SK-N-SH treated with all-trans-retinoic acid at 6 μM for 48 hours (cell line): ENCODE data around the gene LRP8.

ENCODE experiments used
- ARNTL ChIP-seq: fragments of 450-650 bp; formaldehyde crosslinking; IDR thresholded peaks from 2 replicates; pipeline ENCODE4 v1.5.0; 2020; ENCODE audit warnings: low read depth, mild to moderate bottlenecking, moderate library complexity, borderline replicate concordance
- GLIS3 ChIP-seq: fragments of 250-450 bp; sonication (Bioruptor Pico); IDR thresholded peaks from 2 replicates; pipeline ENCODE4 v1.5.0; 2020; ENCODE audit warnings: mild to moderate bottlenecking, moderate library complexity
- ISL1 ChIP-seq: fragments of 250-450 bp; sonication (Bioruptor Pico); IDR thresholded peaks from 2 replicates; pipeline ENCODE4 v2.1.2; 2022; ENCODE audit warnings: mild to moderate bottlenecking, moderate library complexity
- PPARA ChIP-seq: fragments of 250-450 bp; sonication (Bioruptor Pico); IDR thresholded peaks from 2 replicates; pipeline ENCODE4 v1.5.0; 2020; ENCODE audit warnings: mild to moderate bottlenecking, borderline replicate concordance
- RARB ChIP-seq: fragments of 250-450 bp; sonication (Bioruptor Pico); IDR thresholded peaks from 2 replicates; pipeline ENCODE4 v1.8.0; 2021; ENCODE audit warnings: mild to moderate bottlenecking, moderate library complexity
- TSHZ2 ChIP-seq: fragments of 250-450 bp; sonication (Bioruptor Pico); IDR thresholded peaks from 2 replicates; pipeline ENCODE4 v1.5.0; 2020; ENCODE audit warnings: mild to moderate bottlenecking, moderate library complexity
- ZC3H10 ChIP-seq: fragments of 250-450 bp; sonication (Bioruptor Pico); IDR thresholded peaks from 2 replicates; pipeline ENCODE4 v1.5.1; 2021; ENCODE audit warnings: mild to moderate bottlenecking, moderate library complexity
- ZFP3 ChIP-seq: fragments of 250-450 bp; sonication (Bioruptor Pico); IDR thresholded peaks from 2 replicates; pipeline ENCODE4 v1.5.0; 2020; ENCODE audit warnings: mild to moderate bottlenecking, moderate library complexity
- ZFP30 ChIP-seq: fragments of 450-650 bp; formaldehyde crosslinking; IDR thresholded peaks from 2 replicates; pipeline ENCODE4 v1.5.0; 2022; ENCODE audit warnings: mild to moderate bottlenecking, moderate library complexity
- TF ChIP-seq, protein P1 (sequence below): fragments of 250-450 bp; sonication (Bioruptor Pico); IDR thresholded peaks from 2 replicates; pipeline ENCODE4 v1.8.0; 2020; ENCODE audit warnings: mild to moderate bottlenecking, moderate library complexity, borderline replicate concordance

- TF ChIP-seq GLIS3 (CRISPR knock-in tag) (no peak), TSHZ2 (CRISPR knock-in tag) (no peak), ZFP30 (CRISPR knock-in tag) (no peak), RARB (no peak), PPARA (CRISPR knock-in tag) (no peak), ISL1 (CRISPR knock-in tag) (no peak), ZC3H10 (CRISPR knock-in tag) (no peak), ARNTL (CRISPR knock-in tag) (no peak), ZFP3 (CRISPR knock-in tag) (no peak)
- TF ChIP-seq, protein P1, sequence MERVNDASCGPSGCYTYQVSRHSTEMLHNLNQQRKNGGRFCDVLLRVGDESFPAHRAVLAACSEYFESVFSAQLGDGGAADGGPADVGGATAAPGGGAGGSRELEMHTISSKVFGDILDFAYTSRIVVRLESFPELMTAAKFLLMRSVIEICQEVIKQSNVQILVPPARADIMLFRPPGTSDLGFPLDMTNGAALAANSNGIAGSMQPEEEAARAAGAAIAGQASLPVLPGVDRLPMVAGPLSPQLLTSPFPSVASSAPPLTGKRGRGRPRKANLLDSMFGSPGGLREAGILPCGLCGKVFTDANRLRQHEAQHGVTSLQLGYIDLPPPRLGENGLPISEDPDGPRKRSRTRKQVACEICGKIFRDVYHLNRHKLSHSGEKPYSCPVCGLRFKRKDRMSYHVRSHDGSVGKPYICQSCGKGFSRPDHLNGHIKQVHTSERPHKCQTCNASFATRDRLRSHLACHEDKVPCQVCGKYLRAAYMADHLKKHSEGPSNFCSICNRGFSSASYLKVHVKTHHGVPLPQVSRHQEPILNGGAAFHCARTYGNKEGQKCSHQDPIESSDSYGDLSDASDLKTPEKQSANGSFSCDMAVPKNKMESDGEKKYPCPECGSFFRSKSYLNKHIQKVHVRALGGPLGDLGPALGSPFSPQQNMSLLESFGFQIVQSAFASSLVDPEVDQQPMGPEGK (CRISPR knock-in tag): no peak
Measured at GRCh38 chr1:53242381-53242780, 85.5 kb downstream of the LRP8 start.
